Naive thymus-derived CD4-positive, alpha-beta T cell (primary cell): ENCODE results near the gene KIF14. TPM values are rescaled to one million over a fixed set of nuclear protein-coding genes. Genes with fewer than 3 reads are reported as not detected.
A peak's percentile ranks its signal among the peaks of the same experiment; 100 is the strongest.

Experiments
- ATAC-seq: fragments of 150-1000 bp; cut with Tn5 transposase; 2 replicates; pipeline ENCODE4 v1.10.0; 2021; ENCODE audit warnings: mild to moderate bottlenecking, moderate library complexity
- CTCF ChIA-PET: fragments of 350-600 bp; sonication (Branson Sonifier 250); formaldehyde crosslinking; loops from one replicate; lab custom pipeline; 2021; ENCODE audit warnings: antibody characterized with exemption; lab: Charles Lee
- POLR2A ChIA-PET: fragments of 350-600 bp; sonication (Branson Sonifier 250); formaldehyde crosslinking; loops from one replicate; lab custom pipeline; 2021; ENCODE audit warnings: antibody characterized with exemption, inconsistent platforms; lab: Charles Lee
- DNase-seq, 9 donors: peaks; one replicate each; pipeline versions ENCODE4 v3.0.0 to v3.0.0-alpha.2; 2020 to 2022; ENCODE audit warnings: mixed read lengths in 1 of 9
- H3K27ac ChIP-seq: one replicate; pipeline ENCODE4 v1.7.0; 2013; ENCODE audit warnings: mild to moderate bottlenecking, low read depth, low read length, moderate library complexity
- H3K27me3 ChIP-seq, 2 donors: one replicate each; pipeline ENCODE4 v1.7.0; 2013; ENCODE audit warnings: low read length in 2 of 2, mild to moderate bottlenecking in 2 of 2, moderate library complexity in 2 of 2; ENCODE audit not compliant: control insufficient read depth in 2 of 2, insufficient read depth in 2 of 2
- H3K36me3 ChIP-seq, 3 experiments: 1 replicate in 2 of 3; 2 replicates in 1 of 3; pipeline ENCODE4 v1.7.0; 2013; ENCODE audit warnings: low read length in 3 of 3, mild to moderate bottlenecking in 3 of 3, moderate library complexity in 1 of 3; ENCODE audit not compliant: insufficient read depth in 3 of 3, control insufficient read depth in 2 of 3
- H3K4me1 ChIP-seq, 2 donors: one replicate each; pipeline ENCODE4 v1.7.0; 2013; ENCODE audit warnings: low read length in 2 of 2, mild to moderate bottlenecking in 2 of 2, moderate library complexity in 1 of 2; ENCODE audit not compliant: control insufficient read depth in 2 of 2, insufficient read depth in 2 of 2
- H3K4me3 ChIP-seq: 2 replicates; pipeline ENCODE4 v1.7.0; 2013; ENCODE audit warnings: mild to moderate bottlenecking, low read length
- H3K9me3 ChIP-seq, 3 experiments: 1 replicate in 2 of 3; 2 replicates in 1 of 3; pipeline ENCODE4 v1.7.0; 2013; ENCODE audit warnings: low read length in 3 of 3; ENCODE audit not compliant: control insufficient read depth in 2 of 3
- H3K27ac Mint-ChIP-seq, 9 donors: one replicate each; pipeline ENCODE4 v1.8.0; 2020 to 2022; ENCODE audit warnings: mixed read lengths in 9 of 9, mild to moderate bottlenecking in 8 of 9, moderate library complexity in 5 of 9, inconsistent platforms in 2 of 9
- H3K27me3 Mint-ChIP-seq, 5 donors: one replicate each; pipeline ENCODE4 v1.8.0; 2021 to 2022; ENCODE audit warnings: mixed read lengths in 5 of 5, mild to moderate bottlenecking in 1 of 5
- H3K36me3 Mint-ChIP-seq, 5 donors: one replicate each; pipeline ENCODE4 v1.8.0; 2020 to 2022; ENCODE audit warnings: mixed read lengths in 5 of 5, mild to moderate bottlenecking in 3 of 5, inconsistent platforms in 1 of 5
- H3K4me1 Mint-ChIP-seq, 7 donors: one replicate each; pipeline ENCODE4 v1.8.0; 2020 to 2022; ENCODE audit warnings: mixed read lengths in 7 of 7, mild to moderate bottlenecking in 3 of 7, inconsistent platforms in 1 of 7
- H3K4me3 Mint-ChIP-seq, 10 donors: one replicate each; pipeline ENCODE4 v1.8.0; 2020 to 2022; ENCODE audit warnings: mild to moderate bottlenecking in 10 of 10, mixed read lengths in 10 of 10, moderate library complexity in 6 of 10, inconsistent platforms in 2 of 10
- H3K9me3 Mint-ChIP-seq, 11 donors: one replicate each; pipeline ENCODE4 v1.8.0; 2020 to 2022; ENCODE audit warnings: mixed read lengths in 11 of 11, mild to moderate bottlenecking in 4 of 11, inconsistent platforms in 1 of 11, moderate library complexity in 1 of 11
- intact Hi-C, 2 donors: fragments of 100-400 bp; cut with micrococcal nuclease; formaldehyde crosslinking; loops; one replicate each; pipeline ENCODE4 v1.15.1; 2023
- polyA plus RNA-seq, 2 donors: library from polyadenylated mRNA; unstranded; fragments of 300-500 nt; fragmentation: Illumina TruSeq; gene quantifications; one replicate each; pipeline ENCODE4 v1.2.3, GENCODE V29; 2021
- total RNA-seq, 6 experiments: library from RNA in 5 of 6; stranded (reverse) in 5 of 6; gene quantifications; 1 replicate in 5 of 6; 2 replicates in 1 of 6; pipeline ENCODE4 v1.2.3 and lab custom pipeline; 2021 to 2026

Gene KIF14
- total RNA-seq = 10 to 100 TPM in 1 of 5 experiments, under 1 TPM in 2, not detected in 2; 0.16 to 16.2 (median 0.42) TPM
- not detected for polyA plus RNA-seq
- 0.54 reads per million for total RNA-seq (lab: John Stamatoyannopoulos, UW)

- ChIA-PET CTCF (interaction anchor here (0.7 to 3.7 kb wide), 4 partner anchors 101 to 188 kb away, joined by 5 to 81 read pairs (median 17); no protein-coding TSS in a partner anchor), POLR2A (interaction anchor here (0.9 to 1.2 kb wide), 2 partner anchors 49 to 118 kb away, joined by 3 read pairs; partner anchors contain the start of genes CAMSAP2 and DDX59)
- Mint-ChIP-seq H3K4me3 (peak within 1 kb of the TSS; percentile 86 to 99 (median 96)), H3K4me1 (peaks cover 0 to 56% (median 15%) of the 10 kb centered on the region in 7 donors), H3K27me3 (no peaks in the 10 kb centered on the region), H3K36me3 (peaks cover 0 to 23% (median 0%) of the 10 kb centered on the region in 5 donors), H3K27ac (peak within 1 kb of the TSS; percentile 74 to 96 (median 93)), H3K9me3 (no peaks in the 10 kb centered on the region)
- Histone ChIP-seq H3K9me3 (no peaks in the 10 kb centered on the region), H3K4me1 (peaks cover 6% of the 10 kb centered on the region in 2 donors), H3K36me3 (no peaks in the 10 kb centered on the region), H3K27me3 (peaks cover 0 to 4% of the 10 kb centered on the region in 2 donors), H3K27ac (peak within 1 kb of the TSS; percentile 67), H3K4me3 (peak within 1 kb of the TSS; percentile 58)
- ATAC-seq (peak; percentile 99), DNase-seq (peak; percentile 81 to 94 (median 89))
- intact Hi-C loops = loop anchor here (1.0 to 5.0 kb wide), 9 partner anchors 49 to 494 kb away; partner anchors contain the start of genes CAMSAP2 (in 1 of the 2), DDX59 (in 1 of the 2), KIF21B (in 1 of the 2) and ZNF281 (in 1 of the 2)
Measured at GRCh38 chr1:200620273-200621131, at the start of gene KIF14. Gene KIF14, minus strand, starts transcription at chr1:200620751. Its CDS starts 2,028 bp downstream, at chr1:200618723.

GRCh38 chr1:200669314-200670241 lies 49.0 kb upstream of the KIF14 start, which contains the start of gene DDX59:
Gene DDX59, minus strand, starts transcription at chr1:200669907. Its CDS starts 3,167 bp downstream, at chr1:200666740.
- Histone ChIP-seq H3K4me1 (peaks cover 13 to 16% of the 10 kb centered on the region in 2 donors), H3K4me3 (peak within 1 kb of the TSS; percentile 93), H3K27me3 (no peaks in the 10 kb centered on the region), H3K36me3 (peaks cover 0 to 10% (median 0%) of the 10 kb centered on the region in 3 experiments), H3K9me3 (no peaks in the 10 kb centered on the region), H3K27ac (peak within 1 kb of the TSS; percentile 98)
- intact Hi-C loops = loop anchor here (1.0 to 5.0 kb wide), 9 partner anchors 17 to 483 kb away; partner anchors contain the start of genes KIF14 (in 2 of the 2), KIF21B (in 1 of the 2), TMEM9 (in 1 of the 2) and ZNF281 (in 1 of the 2)
- CTCF ChIA-PET = interaction anchor here (0.5 to 1.0 kb wide), 2 partner anchors 69 to 134 kb away, joined by 4 to 6 read pairs; partner anchors contain the start of gene CAMSAP2
- Mint-ChIP-seq H3K27ac (peak within 1 kb of the TSS; percentile 89 to 99 (median 97)), H3K36me3 (peaks cover 4 to 23% (median 14%) of the 10 kb centered on the region in 5 donors), H3K4me3 (peak within 1 kb of the TSS; percentile 96 to 99 (median 98)), H3K4me1 (peaks cover 20 to 60% (median 51%) of the 10 kb centered on the region in 7 donors), H3K9me3 (peaks cover 0 to 3% (median 0%) of the 10 kb centered on the region in 11 donors), H3K27me3 (no peaks in the 10 kb centered on the region)
- peak; percentile 92 for ATAC-seq
- POLR2A ChIA-PET = interaction anchor here (0.6 to 2.7 kb wide), 11 partner anchors 31 to 541 kb away, joined by 3 to 19 read pairs (median 3); partner anchors contain the start of genes CAMSAP2 and KIF14
- DNase-seq = peak; percentile 81 to 95 (median 85)

- ChIA-PET POLR2A (interaction anchor here (0.8 to 2.7 kb wide), 5 partner anchors 10 to 107 kb away, joined by 3 to 19 read pairs (median 3); partner anchors contain the start of genes CAMSAP2 and KIF14), CTCF (no interaction called here)
- Mint-ChIP-seq H3K4me3 (peak overlapping the region; percentile 74 to 99 (median 97)), H3K36me3 (peaks cover 4 to 31% (median 22%) of the 10 kb centered on the region in 5 donors), H3K27me3 (no peaks in the 10 kb centered on the region), H3K9me3 (peaks cover 0 to 3% (median 0%) of the 10 kb centered on the region in 11 donors), H3K27ac (peak overlapping the region; percentile 76 to 98 (median 90)), H3K4me1 (peaks cover 28 to 68% (median 60%) of the 10 kb centered on the region in 7 donors)
- Histone ChIP-seq H3K9me3 (no peaks in the 10 kb centered on the region), H3K4me3 (peak overlapping the region; percentile 93), H3K27me3 (no peaks in the 10 kb centered on the region), H3K4me1 (peaks cover 13 to 16% of the 10 kb centered on the region in 2 donors), H3K27ac (peak overlapping the region; percentile 98), H3K36me3 (peaks cover 0 to 13% (median 0%) of the 10 kb centered on the region in 3 experiments)
- no peak for ATAC-seq
- DNase-seq = peak in 2 of 9 donors; percentile 0
- intact Hi-C loops = loop anchor here (1.0 to 5.0 kb wide), 6 partner anchors 16 to 354 kb away; partner anchors contain the start of genes KIF14 (in 1 of the 2), KIF21B (in 1 of the 2) and ZNF281 (in 1 of the 2)
Measured at GRCh38 chr1:200668514-200669313, 48.2 kb upstream of the KIF14 start.

GRCh38 chr1:200666309-200666708 lies 45.8 kb upstream of the KIF14 start:
- ATAC-seq (no peak), DNase-seq (no peak)
- peaks cover 0 to 30% (median 6%) of the 10 kb centered on the region in 3 experiments for H3K36me3 ChIP-seq
- H3K4me1 Mint-ChIP-seq = peaks cover 39 to 87% (median 75%) of the 10 kb centered on the region in 7 donors
- intact Hi-C loops = loop anchor here in 1 of 2 donors (5.0 kb wide), 1 partner anchor 254 kb away; the partner anchor contains the start of gene ZNF281
- H3K4me3 Mint-ChIP-seq = peak overlapping the region in 4 of 10 donors; percentile 18 to 67 (median 48)
- no peaks in the 10 kb centered on the region for H3K27me3 ChIP-seq
- peaks cover 14 to 43% (median 37%) of the 10 kb centered on the region in 5 donors for H3K36me3 Mint-ChIP-seq
- peaks cover 0 to 3% (median 0%) of the 10 kb centered on the region in 11 donors for H3K9me3 Mint-ChIP-seq
- peak overlapping the region in 5 of 9 donors; percentile 6 to 65 (median 30) for H3K27ac Mint-ChIP-seq
- H3K27me3 Mint-ChIP-seq = no peaks in the 10 kb centered on the region
- ChIA-PET CTCF (interaction anchor here (0.9 kb wide), 1 partner anchor 44 kb away, joined by 7 read pairs; no protein-coding TSS in a partner anchor), POLR2A (no interaction called here)
- H3K27ac ChIP-seq = no peak overlapping the region
- H3K4me1 ChIP-seq = peaks cover 16 to 21% of the 10 kb centered on the region in 2 donors
- no peaks in the 10 kb centered on the region for H3K9me3 ChIP-seq
- no peak overlapping the region for H3K4me3 ChIP-seq

- Mint-ChIP-seq H3K9me3 (peaks cover 0 to 3% (median 0%) of the 10 kb centered on the region in 11 donors), H3K4me3 (peak overlapping the region in 4 of 10 donors; percentile 27 to 67 (median 48)), H3K27ac (peak overlapping the region in 3 of 9 donors; percentile 21 to 65 (median 30)), H3K4me1 (peaks cover 43 to 86% (median 75%) of the 10 kb centered on the region in 7 donors), H3K36me3 (peaks cover 15 to 47% (median 39%) of the 10 kb centered on the region in 5 donors), H3K27me3 (no peaks in the 10 kb centered on the region)
- Histone ChIP-seq H3K27me3 (no peaks in the 10 kb centered on the region), H3K36me3 (peaks cover 0 to 32% (median 6%) of the 10 kb centered on the region in 3 experiments), H3K4me1 (peaks cover 14 to 21% of the 10 kb centered on the region in 2 donors), H3K9me3 (no peaks in the 10 kb centered on the region), H3K27ac (no peak overlapping the region), H3K4me3 (no peak overlapping the region)
- intact Hi-C loops = loop anchor here in 1 of 2 donors (5.0 kb wide), 1 partner anchor 254 kb away; the partner anchor contains the start of gene ZNF281
- DNase-seq (no peak), ATAC-seq (no peak)
- CTCF ChIA-PET = interaction anchor here (0.9 kb wide), 1 partner anchor 43 kb away, joined by 7 read pairs; no protein-coding TSS in a partner anchor
- POLR2A ChIA-PET = no interaction called here
Measured at GRCh38 chr1:200665861-200666260, 45.3 kb upstream of the KIF14 start.
